GM12801 (cell line): ENCODE measurements around the gene ERBB4.

Experiments
- CTCF ChIP-seq: IDR thresholded peaks from one replicate; pipeline ENCODE4 v1.5.1; 2011; ENCODE audit warnings: control low read depth; ENCODE audit not compliant: insufficient read length; ENCODE audit errors: extremely low read depth

Gene ERBB4

GRCh38 chr2:211331736-211332135 is 1206.9 kb downstream of the ERBB4 start:
- no peak for TF ChIP-seq CTCF

- TF ChIP-seq CTCF = no peak
Observed at GRCh38 chr2:211329882-211330281, 1208.7 kb downstream of the ERBB4 start.

- TF ChIP-seq CTCF = no peak
Observed at GRCh38 chr2:211329421-211329820, 1209.2 kb downstream of the ERBB4 start.

GRCh38 chr2:211328126-211328525 is 1210.5 kb downstream of the ERBB4 start:
- TF ChIP-seq CTCF = no peak
